GM19328 (cell line): ENCODE measurements around the gene KCNK4.
"Not testable (repeated sequence)": the region's sequence is repeated elsewhere in the genome, so short reads cannot be mapped to it uniquely, and the experiment has no call there.

Source experiments
- ATAC-seq: cut with Tn5 transposase; IDR thresholded peaks from one replicate; pipeline ENCODE4 v1.9.1; 2021; ENCODE audit warnings: mild to moderate bottlenecking, moderate library complexity; ENCODE audit not compliant: unreplicated experiment

The KCNK4 gene

GRCh38 chr11:64305691-64306562, 14.8 kb downstream of the KCNK4 start:
- ATAC-seq = peak; percentile 19

GRCh38 chr11:64306563-64306875, 15.4 kb downstream of the KCNK4 start:
- no peak for ATAC-seq

GRCh38 chr11:64306876-64307622, 15.9 kb downstream of the KCNK4 start:
- ATAC-seq = no peak

GRCh38 chr11:64307795-64308194, 16.7 kb downstream of the KCNK4 start:
- not testable (repeated sequence) for ATAC-seq

- ATAC-seq = no peak
Observed at GRCh38 chr11:64312947-64313346, 21.8 kb downstream of the KCNK4 start.

GRCh38 chr11:64313491-64314145, 22.5 kb downstream of the KCNK4 start:
- no peak for ATAC-seq

- ATAC-seq = no peak
Observed at GRCh38 chr11:64314146-64314804, 23.2 kb downstream of the KCNK4 start.

- ATAC-seq = no peak
Observed at GRCh38 chr11:64314805-64315561, 23.9 kb downstream of the KCNK4 start.

GRCh38 chr11:64315667-64316526, 24.8 kb downstream of the KCNK4 start:
- not testable (repeated sequence) for ATAC-seq

GRCh38 chr11:64316672-64317324, 25.7 kb downstream of the KCNK4 start:
- peak; percentile 1 for ATAC-seq

GRCh38 chr11:64317325-64317960, 26.3 kb downstream of the KCNK4 start, which contains the start of gene TRMT112:
Gene TRMT112 (minus strand): TSS chr11:64317559. CDS start chr11:64317526, 33 bp downstream.
- peak; percentile 74 for ATAC-seq

- ATAC-seq = peak; percentile 71
Observed at GRCh38 chr11:64317961-64318765, 27.1 kb downstream of the KCNK4 start, which contains the start of gene PRDX5. Gene PRDX5 (plus strand): TSS chr11:64318121. CDS start chr11:64318216, 95 bp downstream.

GRCh38 chr11:64318766-64319761, 28.0 kb downstream of the KCNK4 start:
- ATAC-seq = no peak

- ATAC-seq = no peak
Observed at GRCh38 chr11:64320556-64320955, 29.5 kb downstream of the KCNK4 start.

- no peak for ATAC-seq
Observed at GRCh38 chr11:64321026-64321425, 29.9 kb downstream of the KCNK4 start.

GRCh38 chr11:64321533-64321932, 30.4 kb downstream of the KCNK4 start:
- no peak for ATAC-seq
